Adrenal gland (tissue), 12 donors: Measurements from ENCODE around the gene LRBA. TPM values are rescaled to one million over a fixed set of nuclear protein-coding genes. Genes with fewer than 3 reads are reported as not detected.
"Not testable (repeated sequence)": the region's sequence is repeated elsewhere in the genome, so short reads cannot be mapped to it uniquely, and the experiment has no call there.

Experiments
- DNase-seq, 7 donors: peaks; one replicate each; pipeline ENCODE4 v3.0.0-alpha.2; 2019 to 2020
- H3K27ac ChIP-seq, 5 donors: fragments of 200-600 bp; sonication (generic) in 4 of 5; 1 replicate in 3 of 5; 2 replicates in 2 of 5; pipeline versions ENCODE4 v1.5.1 to v1.8.0; 2016 to 2020; ENCODE audit warnings: mild to moderate bottlenecking in 1 of 5
- H3K27me3 ChIP-seq: fragments of 200-600 bp; 2 replicates; pipeline ENCODE4 v1.8.0; 2021
- H3K36me3 ChIP-seq, 2 donors: fragments of 200-600 bp; replicated peaks in 1 of 2; 1 replicate in 1 of 2; 2 replicates in 1 of 2; pipeline versions ENCODE4 v1.5.1 to v1.8.0; 2018 to 2022
- H3K4me1 ChIP-seq, 2 donors: fragments of 200-600 bp; replicated peaks in 1 of 2; 1 replicate in 1 of 2; 2 replicates in 1 of 2; pipeline versions ENCODE4 v1.5.1 to v1.8.0; 2018 to 2021
- H3K4me3 ChIP-seq, 4 donors: fragments of 200-600 bp; sonication (generic) in 3 of 4; one replicate each; pipeline ENCODE4 v1.5.1; 2016 to 2018
- H3K9me3 ChIP-seq, 3 donors: fragments of 200-600 bp; sonication (generic) in 1 of 3; replicated peaks in 1 of 3; 1 replicate in 2 of 3; 2 replicates in 1 of 3; pipeline versions ENCODE4 v1.5.1 to v1.8.0; 2016 to 2021
- CTCF ChIP-seq, 6 experiments: fragments of 450-650 bp in 4 of 6; fragments of 200-600 bp in 2 of 6; sonication (generic) in 1 of 6; IDR thresholded peaks; 1 replicate in 5 of 6; 2 replicates in 1 of 6; pipeline versions ENCODE4 v1.5.1 to v1.8.0; 2016 to 2021; ENCODE audit warnings: antibody characterized with exemption in 6 of 6, mild to moderate bottlenecking in 2 of 6, moderate library complexity in 1 of 6
- POLR2A ChIP-seq, 2 donors: fragments of 450-650 bp; IDR thresholded peaks; one replicate each; pipeline ENCODE4 v1.6.1; 2017; ENCODE audit warnings: antibody characterized with exemption in 2 of 2, mild to moderate bottlenecking in 2 of 2, moderate library complexity in 1 of 2
- WGBS, 4 donors: extraction: QIAGEN DNeasy Blood & Tissue Kit in 2 of 4; methylation state at CpG; one replicate each; pipeline versions ENCODE4 v1.1.5 to v1.1.7; 2013 to 2017; 5-methylcytosine and 5-hydroxymethylcytosine counted together
- intact Hi-C, 2 donors: fragments of 100-400 bp; cut with DNase I; formaldehyde crosslinking; loops; one replicate each; pipeline versions ENCODE4 v1.14.1 to v1.15.0; 2022 to 2023
- polyA plus RNA-seq, 3 donors: library from polyadenylated mRNA; stranded (reverse); fragments of 200-250 nt in 2 of 3; fragments of 350-450 nt in 1 of 3; fragmentation: Illumina TruSeq in 1 of 3; extraction: RNeasy Lipid Tissue Mini Kit (QIAGEN cat#74804) in 1 of 3; gene quantifications; one replicate each; pipeline ENCODE4 v1.2.3, GENCODE V29; 2013 to 2014
- total RNA-seq, 9 donors: library from RNA; depleted of rRNA in 4 of 9; stranded (reverse); fragments of >200 nt in 4 of 9; fragments of 120-200 nt in 1 of 9; fragmentation: NEBNext Ultra II Directional in 1 of 9; extraction: Animal tissue kit (Norgen Biotek cat#: 25700) in 1 of 9; gene quantifications; one replicate each; pipeline versions ENCODE4 v1.1.0 to v1.2.4, GENCODE V29; 2013 to 2023
- donor health status: healthy with polysubstance abuse.
- donor health status: Bipolar disorder and iron deficiency.
- donor health status: DM: yes; HTN: yes; CAD: no.
- donor health status: DM: no; HTN: no; CAD: no.
- donor health status: DM: no; HTN: no; CAD: no.
- donor health status: DM: yes; HTN: yes; CAD: no.

Gene LRBA
- total and polyA plus RNA-seq, 12 donors, result 9.6 to 106 (median 40.6) TPM

GRCh38 chr4:150510176-150510865, 504.8 kb downstream of the LRBA start:
- Histone ChIP-seq H3K36me3 (no peaks in the 10 kb centered on the region), H3K27ac (no peak overlapping the region), H3K4me1 (no peaks in the 10 kb centered on the region), H3K27me3 (no peaks in the 10 kb centered on the region), H3K9me3 (no peaks in the 10 kb centered on the region), H3K4me3 (no peak overlapping the region)
- TF ChIP-seq CTCF (IDR thresholded peaks at IDR 0.05), result no peak
- TF ChIP-seq POLR2A (IDR thresholded peaks at IDR 0.05), result no peak
- no peak for DNase-seq
- intact Hi-C loops, result no loop called here
- WGBS, 4 donors, result 85 to 88% (median 86%) methylated on average over 6 of the region's 6 CpGs

- H3K36me3 ChIP-seq, DNase-seq, H3K4me1 ChIP-seq, intact Hi-C loops, H3K9me3 ChIP-seq, H3K4me3 ChIP-seq, H3K27me3 ChIP-seq, H3K27ac ChIP-seq: not testable (repeated sequence)
- 92 to 98% (median 97%) methylated on average over 3 of the region's 3 CpGs; no CpG with 5 or more reads in 1 of the 4 donors for WGBS, 4 donors
These were observed 507.4 kb downstream of the LRBA start for GRCh38 chr4:150507656-150508055.

DNA sequence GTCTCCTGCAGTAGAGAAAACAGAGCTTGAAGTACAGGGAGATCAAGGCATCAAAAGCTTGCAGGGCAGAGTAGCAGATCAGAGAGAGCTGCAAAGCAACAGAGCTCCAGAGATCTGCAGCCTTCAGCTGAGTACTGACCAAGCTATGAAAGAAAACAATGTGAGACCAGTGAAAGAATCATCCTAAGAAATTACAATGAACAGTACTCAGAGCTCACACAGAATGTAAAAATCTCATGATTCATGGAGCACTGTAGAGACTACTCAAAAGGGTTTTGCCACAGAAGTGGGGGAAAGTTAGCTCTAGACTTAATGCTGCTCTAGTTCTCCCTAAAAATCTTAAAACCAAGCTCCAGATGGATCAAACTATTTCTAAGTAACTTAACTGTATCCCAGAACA, 513.1 kb downstream of the LRBA start:
- no peak overlapping the region for H3K4me3 ChIP-seq
- DNase-seq, result no peak
- H3K27ac ChIP-seq, result no peak overlapping the region
- peaks cover 0 to 3% (median 0%) of the 10 kb centered on the region in 3 donors for H3K9me3 ChIP-seq
- TF ChIP-seq CTCF (IDR thresholded peaks at IDR 0.05) (no peak), POLR2A (IDR thresholded peaks at IDR 0.05) (no peak)
- H3K36me3 ChIP-seq, result no peaks in the 10 kb centered on the region
- no peaks in the 10 kb centered on the region for H3K27me3 ChIP-seq
- no peaks in the 10 kb centered on the region for H3K4me1 ChIP-seq
- intact Hi-C loops, result no loop called here

- H3K36me3 ChIP-seq, result no peaks in the 10 kb centered on the region
- WGBS, 4 donors, result 86 to 93% (median 88%) methylated on average over 6 of the region's 6 CpGs
- intact Hi-C loops, result no loop called here
- TF ChIP-seq POLR2A (IDR thresholded peaks at IDR 0.05) (no peak), CTCF (IDR thresholded peaks at IDR 0.05) (no peak)
- no peaks in the 10 kb centered on the region for H3K4me1 ChIP-seq
- DNase-seq, result no peak
- no peak overlapping the region for H3K27ac ChIP-seq
- H3K4me3 ChIP-seq, result no peak overlapping the region
- peaks cover 0 to 10% (median 0%) of the 10 kb centered on the region in 3 donors for H3K9me3 ChIP-seq
- no peaks in the 10 kb centered on the region for H3K27me3 ChIP-seq
These were observed 513.9 kb downstream of the LRBA start for GRCh38 chr4:150501009-150501727.
